Skeletal muscle satellite cell (primary cell): ENCODE measurements around the gene RNF167. TPM values are rescaled to one million over a fixed set of nuclear protein-coding genes. Genes with fewer than 3 reads are reported as not detected.
A peak's percentile ranks its signal among the peaks of the same experiment; 100 is the strongest.

ENCODE experiments used
- H3K27me3 ChIP-seq: 2 replicates; pipeline ENCODE4 v1.7.0; 2013; ENCODE audit warnings: low read length; ENCODE audit not compliant: control insufficient read depth, insufficient read depth
- H3K36me3 ChIP-seq: 2 replicates; pipeline ENCODE4 v1.7.0; 2013; ENCODE audit warnings: mild to moderate bottlenecking, control low read depth, low read length; ENCODE audit not compliant: insufficient read depth
- H3K4me1 ChIP-seq: 2 replicates; pipeline ENCODE4 v1.7.0; 2013; ENCODE audit warnings: low read length; ENCODE audit not compliant: control insufficient read depth, insufficient read depth
- H3K4me2 ChIP-seq: 2 replicates; pipeline ENCODE4 v1.7.0; 2013; ENCODE audit warnings: mild to moderate bottlenecking, low read length
- H3K4me3 ChIP-seq: 2 replicates; pipeline ENCODE4 v1.7.0; 2013; ENCODE audit warnings: low read length
- H3K9ac ChIP-seq: 2 replicates; pipeline ENCODE4 v1.7.0; 2013; ENCODE audit warnings: mild to moderate bottlenecking, low read depth, low read length, moderate library complexity
- H3K9me3 ChIP-seq: replicated peaks from 2 replicates; pipeline ENCODE4 v1.7.0; 2013; ENCODE audit warnings: mild to moderate bottlenecking, control low read depth, low read length
- total RNA-seq: library from RNA; depleted of rRNA; stranded (reverse); fragments of >200 nt; gene quantifications from 2 replicates; pipeline ENCODE4 v1.2.3, GENCODE V29; 2012; rRNA removed

Gene RNF167
- total RNA-seq = 23.6 and 36.0 TPM in 2 replicates

GRCh38 chr17:4939796-4940554, at the start of gene RNF167, which contains the start of gene SLC25A11:
RNF167 (plus strand) TSS chr17:4940268; CDS start chr17:4940910, 642 bp downstream.
SLC25A11 (minus strand) TSS chr17:4940046; CDS start chr17:4939910, 136 bp downstream.
- H3K9me3 ChIP-seq = no peaks in the 10 kb centered on the region
- peaks cover 46% of the 10 kb centered on the region for H3K36me3 ChIP-seq
- no peaks in the 10 kb centered on the region for H3K27me3 ChIP-seq
- peak within 1 kb of the TSS; percentile 99 for H3K4me2 ChIP-seq
- peak within 1 kb of the TSS; percentile 90 for H3K4me3 ChIP-seq
- peaks cover 38% of the 10 kb centered on the region for H3K4me1 ChIP-seq
- peak within 1 kb of the TSS; percentile 94 for H3K9ac ChIP-seq

GRCh38 chr17:4891411-4892410, 48.4 kb upstream of the RNF167 start:
- Histone ChIP-seq H3K4me2 (no peak overlapping the region), H3K4me3 (no peak overlapping the region), H3K36me3 (peaks cover 63% of the 10 kb centered on the region), H3K9me3 (no peaks in the 10 kb centered on the region), H3K27me3 (no peaks in the 10 kb centered on the region), H3K9ac (no peak overlapping the region), H3K4me1 (no peaks in the 10 kb centered on the region)

- no peaks in the 10 kb centered on the region for H3K9me3 ChIP-seq
- H3K9ac ChIP-seq = no peak overlapping the region
- H3K4me2 ChIP-seq = no peak overlapping the region
- peaks cover 62% of the 10 kb centered on the region for H3K36me3 ChIP-seq
- no peaks in the 10 kb centered on the region for H3K27me3 ChIP-seq
- no peak overlapping the region for H3K4me3 ChIP-seq
- H3K4me1 ChIP-seq = no peaks in the 10 kb centered on the region
Measured at GRCh38 chr17:4892499-4893221, 47.4 kb upstream of the RNF167 start.

GRCh38 chr17:4893272-4893671, 46.8 kb upstream of the RNF167 start:
- Histone ChIP-seq H3K9me3 (no peaks in the 10 kb centered on the region), H3K27me3 (no peaks in the 10 kb centered on the region), H3K4me1 (no peaks in the 10 kb centered on the region), H3K36me3 (peaks cover 61% of the 10 kb centered on the region), H3K4me3 (no peak overlapping the region), H3K4me2 (no peak overlapping the region), H3K9ac (no peak overlapping the region)

- no peaks in the 10 kb centered on the region for H3K9me3 ChIP-seq
- no peak overlapping the region for H3K4me2 ChIP-seq
- H3K4me3 ChIP-seq = no peak overlapping the region
- H3K36me3 ChIP-seq = peaks cover 58% of the 10 kb centered on the region
- H3K27me3 ChIP-seq = no peaks in the 10 kb centered on the region
- H3K4me1 ChIP-seq = peaks cover 2% of the 10 kb centered on the region
- no peak overlapping the region for H3K9ac ChIP-seq
Measured at GRCh38 chr17:4893721-4894560, 46.1 kb upstream of the RNF167 start.

- peaks cover 4% of the 10 kb centered on the region for H3K4me1 ChIP-seq
- H3K9ac ChIP-seq = no peak overlapping the region
- H3K4me3 ChIP-seq = no peak overlapping the region
- peaks cover 57% of the 10 kb centered on the region for H3K36me3 ChIP-seq
- no peaks in the 10 kb centered on the region for H3K27me3 ChIP-seq
- no peaks in the 10 kb centered on the region for H3K9me3 ChIP-seq
- no peak overlapping the region for H3K4me2 ChIP-seq
Measured at GRCh38 chr17:4895121-4895520, 44.9 kb upstream of the RNF167 start.

GRCh38 chr17:4895657-4896331, 44.3 kb upstream of the RNF167 start:
- H3K4me1 ChIP-seq = peaks cover 4% of the 10 kb centered on the region
- no peaks in the 10 kb centered on the region for H3K27me3 ChIP-seq
- no peak overlapping the region for H3K4me3 ChIP-seq
- peaks cover 51% of the 10 kb centered on the region for H3K36me3 ChIP-seq
- no peaks in the 10 kb centered on the region for H3K9me3 ChIP-seq
- H3K9ac ChIP-seq = no peak overlapping the region
- no peak overlapping the region for H3K4me2 ChIP-seq

- H3K4me3 ChIP-seq = no peak overlapping the region
- no peaks in the 10 kb centered on the region for H3K27me3 ChIP-seq
- no peak overlapping the region for H3K4me2 ChIP-seq
- no peak overlapping the region for H3K9ac ChIP-seq
- H3K36me3 ChIP-seq = peaks cover 52% of the 10 kb centered on the region
- no peaks in the 10 kb centered on the region for H3K9me3 ChIP-seq
- H3K4me1 ChIP-seq = peaks cover 4% of the 10 kb centered on the region
Measured at GRCh38 chr17:4896332-4897197, 43.5 kb upstream of the RNF167 start.

GRCh38 chr17:4897198-4897687, 42.8 kb upstream of the RNF167 start:
- H3K36me3 ChIP-seq = peaks cover 52% of the 10 kb centered on the region
- no peaks in the 10 kb centered on the region for H3K27me3 ChIP-seq
- H3K4me2 ChIP-seq = no peak overlapping the region
- no peak overlapping the region for H3K4me3 ChIP-seq
- no peaks in the 10 kb centered on the region for H3K9me3 ChIP-seq
- no peak overlapping the region for H3K9ac ChIP-seq
- H3K4me1 ChIP-seq = peaks cover 5% of the 10 kb centered on the region
